GM06990 (cell line): ENCODE measurements around the gene IRF1.

ENCODE experiments used
- DNase-seq: peaks from one replicate; pipeline ENCODE4 v3.0.0-alpha.2; 2011; ENCODE audit not compliant: insufficient read length; ENCODE audit errors: extremely low read depth
- H3K27me3 ChIP-seq: replicated peaks from 2 replicates; pipeline ENCODE4 v1.6.0; 2011; ENCODE audit warnings: low read length; ENCODE audit not compliant: control insufficient read depth, insufficient read depth
- H3K36me3 ChIP-seq: 2 replicates; pipeline ENCODE4 v1.5.1; 2011; ENCODE audit warnings: low read length; ENCODE audit not compliant: control insufficient read depth, insufficient read depth
- H3K4me3 ChIP-seq: replicated peaks from 2 replicates; pipeline ENCODE4 v1.5.1; 2011; ENCODE audit warnings: low read depth, mild to moderate bottlenecking, control low read depth, low read length
- TF ChIP-seq, protein P1 (sequence below): IDR thresholded peaks from 2 replicates; pipeline ENCODE4 v1.5.1; 2011; ENCODE audit warnings: low read length, control low read depth, mild to moderate bottlenecking, inconsistent platforms; ENCODE audit not compliant: insufficient read depth, poor library complexity, severe bottlenecking

The IRF1 gene

DNA sequence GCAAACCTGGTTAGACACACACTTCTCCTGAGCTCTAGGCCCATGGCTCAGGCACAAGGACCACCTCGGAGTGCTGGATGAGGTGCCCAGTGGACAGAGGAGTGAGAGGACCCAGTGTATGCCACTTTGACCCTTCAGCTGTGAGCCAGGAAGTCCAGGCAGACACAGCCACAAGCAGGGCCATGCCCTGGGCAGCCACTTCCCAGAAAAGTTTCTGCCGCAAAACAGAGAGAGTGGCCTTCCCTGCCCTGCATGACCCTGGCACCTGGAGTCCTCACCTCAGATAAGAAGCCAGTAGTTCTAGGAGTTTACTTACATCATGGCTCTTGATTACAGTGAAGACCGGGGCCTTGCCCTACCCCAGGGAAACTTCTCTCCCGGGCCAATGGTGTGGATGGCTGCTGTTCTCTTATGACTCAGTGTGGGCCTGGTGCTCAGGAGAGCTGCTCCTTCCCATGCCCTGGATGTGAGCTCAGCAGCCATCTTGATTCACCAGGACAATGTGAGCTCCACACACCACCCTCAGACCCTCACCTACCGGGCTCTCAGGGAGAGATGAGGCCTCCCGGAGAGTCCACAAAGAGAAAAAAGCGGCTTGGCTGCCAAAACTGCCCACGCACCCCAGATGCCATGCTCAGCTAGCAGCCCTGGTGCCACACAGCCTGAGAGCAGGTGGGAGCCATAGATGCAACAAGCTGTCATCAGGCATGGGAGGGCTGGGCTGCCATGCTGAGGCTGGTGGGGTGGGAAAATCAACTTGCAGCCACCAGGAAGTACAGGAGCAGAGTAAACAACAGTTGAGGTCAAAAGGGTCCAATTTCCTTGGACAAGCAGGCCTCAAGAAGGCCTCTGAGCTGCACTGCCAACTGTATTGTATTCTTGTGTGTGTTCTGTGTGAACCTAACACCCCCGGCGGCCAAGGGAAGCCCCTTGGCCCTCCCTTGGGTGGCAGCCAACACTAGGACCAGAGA lies 11.7 kb upstream of the IRF1 start:
- TF ChIP-seq, protein P1, sequence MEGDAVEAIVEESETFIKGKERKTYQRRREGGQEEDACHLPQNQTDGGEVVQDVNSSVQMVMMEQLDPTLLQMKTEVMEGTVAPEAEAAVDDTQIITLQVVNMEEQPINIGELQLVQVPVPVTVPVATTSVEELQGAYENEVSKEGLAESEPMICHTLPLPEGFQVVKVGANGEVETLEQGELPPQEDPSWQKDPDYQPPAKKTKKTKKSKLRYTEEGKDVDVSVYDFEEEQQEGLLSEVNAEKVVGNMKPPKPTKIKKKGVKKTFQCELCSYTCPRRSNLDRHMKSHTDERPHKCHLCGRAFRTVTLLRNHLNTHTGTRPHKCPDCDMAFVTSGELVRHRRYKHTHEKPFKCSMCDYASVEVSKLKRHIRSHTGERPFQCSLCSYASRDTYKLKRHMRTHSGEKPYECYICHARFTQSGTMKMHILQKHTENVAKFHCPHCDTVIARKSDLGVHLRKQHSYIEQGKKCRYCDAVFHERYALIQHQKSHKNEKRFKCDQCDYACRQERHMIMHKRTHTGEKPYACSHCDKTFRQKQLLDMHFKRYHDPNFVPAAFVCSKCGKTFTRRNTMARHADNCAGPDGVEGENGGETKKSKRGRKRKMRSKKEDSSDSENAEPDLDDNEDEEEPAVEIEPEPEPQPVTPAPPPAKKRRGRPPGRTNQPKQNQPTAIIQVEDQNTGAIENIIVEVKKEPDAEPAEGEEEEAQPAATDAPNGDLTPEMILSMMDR = no peak
- Histone ChIP-seq H3K27me3 (no peaks in the 10 kb centered on the region), H3K4me3 (no peak overlapping the region), H3K36me3 (no peaks in the 10 kb centered on the region)
- no peak for DNase-seq

DNA sequence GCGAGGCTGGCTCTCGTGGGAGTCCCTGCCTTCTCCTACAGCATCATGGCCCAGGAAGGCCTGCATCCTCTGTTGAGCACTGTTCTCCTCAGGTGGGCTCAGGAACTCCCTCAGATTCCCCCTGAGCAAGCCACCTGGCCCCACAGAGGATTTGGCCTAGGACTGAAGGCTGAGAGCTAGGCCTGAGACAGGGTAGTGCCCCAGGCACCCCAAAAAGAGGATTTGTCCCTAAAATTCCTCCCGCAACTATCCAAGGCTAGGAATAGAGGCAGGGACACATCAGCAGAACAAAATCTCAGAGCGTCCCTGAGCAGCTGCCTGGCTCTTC lies 11.0 kb upstream of the IRF1 start:
- Histone ChIP-seq H3K4me3 (no peak overlapping the region), H3K36me3 (no peaks in the 10 kb centered on the region), H3K27me3 (no peaks in the 10 kb centered on the region)
- DNase-seq = no peak
- TF ChIP-seq, protein P1 = no peak

DNA sequence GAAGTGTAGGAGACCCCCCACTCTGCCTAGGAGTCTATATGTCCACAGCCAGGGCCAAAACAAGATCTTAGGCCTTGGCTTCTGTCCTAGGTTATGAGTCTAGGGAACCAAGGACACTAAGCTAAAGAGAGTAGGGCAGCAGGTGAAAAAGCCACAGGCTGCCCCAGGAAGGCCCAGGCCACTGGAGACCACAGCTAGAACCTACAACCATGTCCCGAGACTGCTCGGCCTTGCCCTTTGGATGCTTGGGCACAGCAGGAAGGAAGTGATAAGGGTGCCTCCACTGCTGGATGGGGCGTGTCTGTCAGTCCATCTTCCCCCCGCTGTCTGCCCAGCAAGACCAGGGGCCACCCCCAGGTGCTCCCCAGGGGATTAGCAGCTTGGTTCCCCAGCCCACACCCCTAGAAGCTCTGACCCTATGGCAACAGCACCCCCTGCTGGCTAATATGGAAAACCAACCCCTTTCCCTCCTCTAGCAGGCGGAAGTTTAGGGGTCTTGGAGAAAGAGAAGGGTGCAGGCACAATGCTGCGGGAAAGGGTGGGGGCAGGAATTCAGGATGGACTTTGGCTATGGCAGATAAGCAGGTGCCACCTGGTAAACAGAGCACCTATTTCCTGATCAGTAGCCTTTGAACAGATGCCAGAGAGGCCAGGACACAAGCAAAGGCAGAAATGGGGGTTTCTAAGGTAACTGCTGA lies 10.5 kb upstream of the IRF1 start:
- TF ChIP-seq, protein P1 = peak; percentile 77
- H3K4me3 ChIP-seq = no peak overlapping the region
- H3K27me3 ChIP-seq = no peaks in the 10 kb centered on the region
- H3K36me3 ChIP-seq = no peaks in the 10 kb centered on the region
- DNase-seq = peak; percentile 76

DNA sequence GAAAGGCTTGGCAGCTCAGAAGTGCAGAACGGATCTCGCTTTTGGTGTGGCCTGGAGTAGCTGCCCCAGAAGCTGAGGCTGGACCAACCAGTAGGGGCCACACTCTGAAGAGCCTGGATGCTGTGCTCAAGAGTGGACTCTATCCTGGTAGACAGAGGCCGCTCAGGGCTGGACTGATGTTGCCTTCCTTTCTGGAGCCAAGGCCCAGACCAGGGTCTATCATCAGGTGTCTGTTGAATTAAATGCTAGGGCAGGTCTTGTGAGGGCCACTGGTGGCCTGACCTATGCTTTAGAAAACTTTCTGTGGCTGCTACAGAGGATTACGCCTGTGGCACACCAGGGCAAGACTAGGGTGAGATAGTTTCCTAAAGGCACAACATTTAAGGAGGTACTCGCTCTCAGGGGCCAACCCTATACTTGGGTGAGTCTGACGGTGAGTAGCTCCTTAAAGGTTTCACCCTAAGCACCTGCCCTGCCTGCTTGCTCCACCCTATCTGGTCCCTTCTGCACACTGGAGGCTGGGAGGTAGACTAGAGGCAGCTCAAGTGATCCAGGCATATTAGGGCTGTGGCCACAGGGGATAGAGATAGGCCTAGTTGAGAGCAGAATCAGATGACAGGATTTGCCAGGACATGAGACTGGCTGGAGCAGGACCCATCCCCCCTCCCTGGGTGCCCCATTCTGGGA lies 9.8 kb upstream of the IRF1 start:
- TF ChIP-seq, protein P1 = no peak
- DNase-seq = no peak
- Histone ChIP-seq H3K27me3 (no peaks in the 10 kb centered on the region), H3K4me3 (no peak overlapping the region), H3K36me3 (no peaks in the 10 kb centered on the region)

DNA sequence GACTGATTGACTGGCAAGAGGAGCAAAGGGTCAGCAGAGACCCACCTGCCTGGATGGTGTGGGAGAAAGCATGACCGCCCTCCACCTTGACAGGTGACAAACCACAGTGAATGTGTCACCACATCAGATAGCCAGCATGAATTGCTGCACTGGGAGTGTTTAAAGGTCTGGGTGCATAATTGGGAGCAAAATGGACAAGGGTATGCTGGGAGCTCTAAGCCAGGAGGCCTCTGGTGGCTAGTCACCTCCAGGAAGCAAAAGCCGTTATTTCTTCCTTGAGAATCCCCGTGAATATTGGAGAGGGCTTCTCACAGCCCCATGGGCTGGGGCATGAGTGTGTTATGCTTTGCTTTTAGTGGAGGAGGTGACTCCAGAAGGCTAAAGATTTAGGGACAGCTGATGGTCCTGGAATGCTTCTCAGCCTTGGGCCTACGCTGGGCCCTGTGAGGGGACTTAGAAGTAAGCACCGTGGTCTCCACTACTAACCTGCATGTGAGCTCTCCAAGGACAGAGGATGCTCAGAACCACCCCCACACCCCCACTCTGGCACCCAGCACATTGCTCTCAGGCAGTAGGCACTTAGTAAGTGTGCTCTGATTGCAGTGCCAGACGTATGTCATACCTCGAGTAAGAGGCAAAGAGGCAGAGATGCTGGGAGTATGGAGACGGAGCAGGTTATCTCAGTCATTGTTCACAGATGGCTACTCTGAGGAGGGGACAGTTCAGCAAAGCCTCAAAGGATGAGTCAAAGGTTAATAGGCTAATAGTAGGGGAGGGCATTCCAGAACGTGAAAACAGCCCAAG lies 9.1 kb upstream of the IRF1 start:
- Histone ChIP-seq H3K27me3 (no peaks in the 10 kb centered on the region), H3K4me3 (no peak overlapping the region), H3K36me3 (no peaks in the 10 kb centered on the region)
- TF ChIP-seq, protein P1 = no peak
- DNase-seq = no peak
